GM10248 (cell line): ENCODE measurements around the gene AFG1L.
A peak's percentile ranks its signal among the peaks of the same experiment; 100 is the strongest.

Experiments
- CTCF ChIA-PET: fragments of 300-600 bp; sonication (Branson Sonifier 250); formaldehyde crosslinking; extraction: SDS; loops from one replicate; lab custom pipeline; 2021; ENCODE audit warnings: antibody characterized with exemption; lab: Yijun Ruan, JAX
- POLR2A ChIA-PET: fragments of 350-650 bp; sonication (Branson Sonifier 250); formaldehyde crosslinking; extraction: SDS; loops from one replicate; lab custom pipeline; 2020; ENCODE audit warnings: antibody characterized with exemption; lab: Yijun Ruan, JAX
- DNase-seq: peaks from one replicate; pipeline ENCODE4 v3.0.0; 2012; ENCODE audit errors: extremely low spot score
- TF ChIP-seq, protein P1 (sequence below): IDR thresholded peaks from 2 replicates; pipeline ENCODE4 v1.5.1; 2012; ENCODE audit warnings: mild to moderate bottlenecking, low read depth; ENCODE audit errors: extremely low read depth, missing control alignments, control extremely low read depth

Gene AFG1L

GRCh38 chr6:108253241-108253640, 41.6 kb upstream of the AFG1L start:
- CTCF ChIA-PET: no interaction called here
- TF ChIP-seq, protein P1, sequence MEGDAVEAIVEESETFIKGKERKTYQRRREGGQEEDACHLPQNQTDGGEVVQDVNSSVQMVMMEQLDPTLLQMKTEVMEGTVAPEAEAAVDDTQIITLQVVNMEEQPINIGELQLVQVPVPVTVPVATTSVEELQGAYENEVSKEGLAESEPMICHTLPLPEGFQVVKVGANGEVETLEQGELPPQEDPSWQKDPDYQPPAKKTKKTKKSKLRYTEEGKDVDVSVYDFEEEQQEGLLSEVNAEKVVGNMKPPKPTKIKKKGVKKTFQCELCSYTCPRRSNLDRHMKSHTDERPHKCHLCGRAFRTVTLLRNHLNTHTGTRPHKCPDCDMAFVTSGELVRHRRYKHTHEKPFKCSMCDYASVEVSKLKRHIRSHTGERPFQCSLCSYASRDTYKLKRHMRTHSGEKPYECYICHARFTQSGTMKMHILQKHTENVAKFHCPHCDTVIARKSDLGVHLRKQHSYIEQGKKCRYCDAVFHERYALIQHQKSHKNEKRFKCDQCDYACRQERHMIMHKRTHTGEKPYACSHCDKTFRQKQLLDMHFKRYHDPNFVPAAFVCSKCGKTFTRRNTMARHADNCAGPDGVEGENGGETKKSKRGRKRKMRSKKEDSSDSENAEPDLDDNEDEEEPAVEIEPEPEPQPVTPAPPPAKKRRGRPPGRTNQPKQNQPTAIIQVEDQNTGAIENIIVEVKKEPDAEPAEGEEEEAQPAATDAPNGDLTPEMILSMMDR: no peak
- POLR2A ChIA-PET: interaction anchor here (0.6 kb wide), 1 partner anchor 580 kb away, joined by 3 read pairs; no protein-coding TSS in a partner anchor

GRCh38 chr6:108254433-108255410, 40.1 kb upstream of the AFG1L start:
- POLR2A ChIA-PET: no interaction called here
- DNase-seq: no peak
- CTCF ChIA-PET: interaction anchor here (1.0 to 1.4 kb wide), 6 partner anchors 9 to 105 kb away, joined by 3 read pairs; no protein-coding TSS in a partner anchor
- TF ChIP-seq, protein P1: no peak

More at GRCh38 chr6:108253241-108253640, 41.6 kb upstream of the AFG1L start:
- DNase-seq: no peak

DNA sequence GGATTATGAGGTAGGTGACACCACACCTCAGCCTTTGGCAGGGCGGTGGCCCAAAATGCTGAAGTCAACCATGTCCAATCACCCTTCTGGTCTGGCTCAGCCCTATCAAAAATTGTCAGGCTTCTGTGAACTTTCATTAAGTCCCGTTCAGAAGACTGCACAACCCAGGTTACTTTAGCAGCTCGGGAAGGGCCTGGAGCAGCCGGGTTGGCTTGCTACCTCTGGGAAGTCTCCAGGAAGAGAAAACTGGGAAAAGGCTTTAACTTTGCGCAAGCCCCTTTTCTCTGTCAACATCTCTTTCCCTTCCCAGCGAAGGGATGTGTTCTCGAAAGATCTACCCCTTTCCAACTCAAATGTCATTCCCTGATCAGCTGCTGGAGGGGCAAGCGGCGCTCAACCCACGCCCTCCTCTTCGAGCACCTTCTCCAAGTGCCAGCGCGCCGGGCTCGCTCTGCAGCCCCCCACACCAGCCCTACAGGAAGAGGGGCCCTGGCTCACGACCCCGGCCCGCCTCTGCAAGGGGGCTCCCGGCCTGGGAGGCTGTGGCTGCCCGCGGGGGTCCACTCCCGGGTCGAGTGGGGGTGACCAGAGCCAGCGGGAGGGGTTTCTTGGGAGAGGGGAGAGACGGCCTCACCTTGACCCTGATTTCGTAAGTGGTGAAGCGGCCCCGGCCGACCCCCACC, 34.6 kb upstream of the AFG1L start:
- peak; percentile 58 for DNase-seq
- ChIA-PET POLR2A (interaction anchor here (0.9 kb wide), 1 partner anchor 12 kb away, joined by 3 read pairs; no protein-coding TSS in a partner anchor), CTCF (interaction anchor here (0.9 to 2.3 kb wide), 9 partner anchors 13 to 237 kb away, joined by 3 to 9 read pairs (median 5); partner anchors contain the start of gene AFG1L)
- TF ChIP-seq, protein P1: no peak

DNA sequence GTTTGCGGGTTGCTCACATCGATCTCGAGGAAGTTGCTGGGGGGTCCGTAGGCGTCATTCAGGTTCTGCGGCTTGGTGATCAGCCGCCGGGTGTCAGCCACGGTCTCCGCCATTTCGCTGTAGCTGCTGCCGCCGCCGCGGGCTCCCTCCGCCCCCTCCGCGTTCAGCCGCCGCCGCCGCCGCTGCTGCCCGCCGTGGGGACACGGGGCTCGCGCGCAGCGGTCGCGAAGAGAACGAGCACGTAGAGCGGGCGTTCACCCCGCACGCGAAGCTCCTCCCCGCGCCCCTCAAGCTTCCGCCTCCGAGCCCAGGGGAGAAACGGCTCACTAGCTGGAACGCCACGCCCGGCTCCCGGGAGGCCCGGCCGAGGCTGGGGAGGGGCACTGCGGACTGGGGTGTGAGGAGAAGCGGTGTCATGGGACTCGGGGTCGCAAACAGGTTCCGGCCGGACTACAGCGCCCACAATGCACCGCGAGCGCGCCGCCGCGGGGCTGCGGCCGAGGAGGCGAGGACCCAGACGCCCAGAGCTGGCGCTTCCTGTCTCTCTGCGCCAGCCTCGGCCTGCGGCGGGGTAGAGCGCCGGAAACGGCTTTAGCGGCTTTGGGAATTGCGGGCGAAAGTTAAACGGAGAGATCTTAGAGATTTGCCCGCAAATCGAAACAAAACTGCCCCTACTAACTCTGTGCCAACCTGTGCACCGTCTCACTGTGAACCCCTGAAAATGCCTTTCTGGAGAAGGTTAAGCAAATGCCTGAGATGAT, 33.9 kb upstream of the AFG1L start, which contains the start of gene SNX3:
SNX3 (minus strand) TSS at position 232 of the 761 bp plus-strand sequence; CDS start at position 113, 119 bp downstream.
- TF ChIP-seq, protein P1: peak; percentile 23
- ChIA-PET POLR2A (interaction anchor here (0.8 to 0.9 kb wide), 2 partner anchors 12 to 34 kb away, joined by 3 to 4 read pairs; partner anchors contain the start of gene AFG1L), CTCF (interaction anchor here (0.5 to 2.3 kb wide), 13 partner anchors 9 to 319 kb away, joined by 3 to 9 read pairs (median 3); partner anchors contain the start of gene AFG1L)
- DNase-seq: peak; percentile 95

- TF ChIP-seq, protein P1: no peak
- no peak for DNase-seq
- POLR2A ChIA-PET: no interaction called here
- CTCF ChIA-PET: interaction anchor here (0.8 to 1.4 kb wide), 4 partner anchors 9 to 64 kb away, joined by 3 to 5 read pairs (median 3); no protein-coding TSS in a partner anchor
These were observed 31.5 kb upstream of the AFG1L start for GRCh38 chr6:108263371-108263770.
